Activated CD8-positive, alpha-beta memory T cell treated with anti-CD3 and anti-CD28 coated beads, Interleukin-2, amount 50 U/mL, for 1 hour (primary cell): ENCODE measurements around the gene SLC14A1.

Source experiments
- DNase-seq: peaks from one replicate; pipeline ENCODE4 v3.0.0-alpha.2; 2020; ENCODE audit errors: extremely low read depth

The SLC14A1 gene

DNA sequence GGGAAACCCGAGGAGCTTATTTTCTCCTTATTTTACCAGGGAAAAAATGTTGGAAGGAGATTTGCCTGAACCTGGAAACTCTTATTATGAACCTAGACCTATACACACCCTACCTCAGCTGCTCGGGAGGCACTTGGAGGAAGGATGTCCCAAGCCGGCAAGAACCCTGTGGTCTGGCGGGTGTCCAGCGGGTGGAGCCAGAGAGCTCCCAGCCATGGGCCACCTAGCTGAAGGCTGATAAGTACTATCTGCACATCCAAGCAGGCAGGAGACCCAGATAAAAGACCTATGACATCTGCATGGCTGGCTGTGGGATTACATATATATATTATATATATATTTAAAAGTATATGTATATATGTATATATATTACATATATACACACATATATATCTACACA is 1.1 kb upstream of the SLC14A1 start:
- DNase-seq = peak; percentile 11

DNA sequence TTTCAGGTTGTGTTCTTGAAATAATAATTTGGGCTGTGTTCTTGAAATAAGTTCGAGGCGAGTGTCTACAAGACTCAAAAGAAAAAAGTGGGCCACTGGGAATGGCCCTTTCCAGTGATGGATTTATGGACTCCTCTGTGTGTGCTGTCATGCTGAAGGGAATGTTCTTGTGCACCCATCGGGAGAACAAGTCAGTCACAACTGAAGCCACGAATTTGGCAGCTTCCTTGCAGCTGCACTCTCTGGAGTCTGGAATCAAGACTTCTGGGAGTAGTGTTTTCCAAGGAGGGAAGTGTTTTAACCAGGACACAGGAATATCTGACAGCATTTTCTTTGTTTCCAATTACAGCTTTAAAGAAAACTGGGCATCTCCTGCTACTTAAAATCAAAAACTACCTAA is 620 bp downstream of the SLC14A1 start:
- DNase-seq = no peak

DNA sequence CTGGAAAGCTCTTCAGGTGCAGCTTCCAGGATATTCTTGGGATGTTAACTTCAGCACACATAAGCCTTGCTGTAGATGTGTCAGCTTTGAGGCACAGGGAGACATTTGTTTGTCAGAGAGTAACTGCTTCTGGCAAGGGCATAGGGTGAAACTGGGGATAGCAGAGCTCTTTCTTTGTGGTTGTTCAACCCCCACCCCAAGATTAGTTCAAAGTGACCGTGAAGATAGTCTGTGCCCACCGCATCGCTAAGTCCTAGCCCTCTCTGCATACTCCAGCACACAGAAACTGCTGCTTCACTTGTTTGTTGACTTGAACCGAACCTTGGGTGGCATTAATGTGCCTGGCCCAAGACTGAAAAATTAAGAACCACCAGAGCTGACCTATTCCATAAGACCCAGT is 1.4 kb downstream of the SLC14A1 start:
- DNase-seq = no peak

DNA sequence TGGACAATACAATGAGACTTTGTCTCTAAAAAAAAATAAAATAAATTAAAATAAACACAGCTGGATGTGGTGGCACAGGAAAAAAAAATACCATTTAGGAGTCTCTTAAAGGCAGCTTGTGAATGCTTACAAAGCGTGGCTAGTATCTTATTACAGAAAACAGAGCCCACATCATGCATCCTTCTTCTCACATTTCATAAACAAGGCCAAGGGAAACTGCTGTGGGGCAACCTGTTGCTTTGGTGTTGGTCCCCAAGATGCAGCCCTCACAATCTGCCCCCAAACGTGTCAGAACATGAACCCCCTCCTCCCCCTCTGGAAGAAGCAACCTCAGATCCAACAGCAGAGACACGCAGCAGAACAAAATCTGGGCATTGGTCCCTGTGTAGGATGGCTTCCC is 2.6 kb downstream of the SLC14A1 start:
- DNase-seq = no peak

DNA sequence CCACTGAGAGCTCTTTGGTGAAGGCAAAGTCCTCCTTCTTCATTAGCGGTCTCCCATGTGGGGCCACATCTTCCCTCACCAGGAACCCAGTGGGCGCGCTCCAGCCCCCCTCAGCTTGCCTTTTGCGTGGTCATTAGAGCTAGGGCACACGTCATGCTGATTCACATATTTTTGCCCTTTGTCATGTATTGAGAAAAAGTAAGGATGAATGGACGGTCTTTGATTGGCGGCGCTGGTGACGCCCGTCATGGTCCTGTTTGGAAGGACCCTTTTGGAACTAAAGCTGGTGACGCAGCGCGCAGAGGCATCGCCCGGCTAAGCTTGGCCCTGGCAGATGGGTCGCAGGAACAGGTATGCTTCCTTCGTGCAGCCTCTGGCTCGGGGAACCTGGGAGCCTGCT is 3.1 kb downstream of the SLC14A1 start:
- DNase-seq = no peak

DNA sequence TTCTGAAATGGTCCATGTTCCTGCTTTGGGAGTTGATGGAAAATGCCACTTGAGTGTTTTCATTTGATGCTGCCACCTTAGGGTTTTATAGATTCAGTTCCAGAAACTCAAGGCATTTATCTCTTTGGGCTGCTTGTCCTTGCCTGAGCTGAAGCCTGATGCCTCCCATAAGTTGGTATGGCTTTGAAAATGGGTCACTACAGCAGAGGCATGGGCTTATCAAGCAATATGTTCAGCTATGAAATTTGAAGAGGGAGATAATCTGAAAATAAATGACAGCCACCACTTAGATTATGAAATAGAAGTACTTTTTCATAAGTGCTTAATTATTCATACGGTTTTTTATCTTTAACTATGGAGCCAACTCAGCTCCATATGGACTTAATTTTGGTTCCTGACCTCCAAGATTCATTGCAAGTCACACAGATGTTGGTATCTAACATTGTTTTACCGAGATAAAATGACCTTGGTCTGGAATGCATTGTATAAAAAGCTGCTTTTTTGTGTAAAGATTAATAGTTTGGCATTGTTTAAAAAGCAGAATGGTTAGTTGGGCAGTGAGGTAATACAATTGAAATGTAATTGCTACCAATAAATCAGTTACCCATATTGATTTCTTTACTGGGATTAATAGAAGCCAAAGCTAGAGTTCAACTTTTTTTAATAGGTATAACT is 4.5 kb downstream of the SLC14A1 start:
- DNase-seq = no peak

DNA sequence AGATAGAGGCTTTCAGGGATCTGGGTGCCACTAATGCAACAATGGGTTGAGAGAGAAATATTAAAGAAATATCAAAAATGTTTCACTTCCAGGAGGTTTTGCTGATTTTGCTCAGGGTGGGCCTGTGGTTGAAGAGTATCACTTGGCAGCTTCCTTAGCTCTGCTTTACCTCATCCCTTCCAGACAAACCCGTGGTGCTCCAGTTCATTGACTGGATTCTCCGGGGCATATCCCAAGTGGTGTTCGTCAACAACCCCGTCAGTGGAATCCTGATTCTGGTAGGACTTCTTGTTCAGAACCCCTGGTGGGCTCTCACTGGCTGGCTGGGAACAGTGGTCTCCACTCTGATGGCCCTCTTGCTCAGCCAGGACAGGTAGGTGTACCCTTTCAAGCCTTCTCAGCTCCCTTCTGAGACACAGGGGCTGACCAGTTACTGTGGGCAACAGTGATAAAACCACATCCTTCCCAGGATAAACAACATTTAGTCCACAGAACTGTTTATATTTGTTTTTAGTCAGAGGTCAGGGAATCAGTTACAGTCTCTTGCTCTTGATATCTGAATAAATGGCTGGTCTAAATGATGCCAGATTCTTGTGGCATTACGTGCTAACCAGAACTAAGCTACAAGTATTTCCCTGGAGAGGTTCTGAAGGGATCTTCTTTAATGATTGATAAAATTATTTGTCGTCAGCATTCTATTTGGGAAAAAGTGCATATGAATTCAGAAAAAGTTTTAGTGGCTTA is 7.0 kb downstream of the SLC14A1 start:
- no peak for DNase-seq

DNA sequence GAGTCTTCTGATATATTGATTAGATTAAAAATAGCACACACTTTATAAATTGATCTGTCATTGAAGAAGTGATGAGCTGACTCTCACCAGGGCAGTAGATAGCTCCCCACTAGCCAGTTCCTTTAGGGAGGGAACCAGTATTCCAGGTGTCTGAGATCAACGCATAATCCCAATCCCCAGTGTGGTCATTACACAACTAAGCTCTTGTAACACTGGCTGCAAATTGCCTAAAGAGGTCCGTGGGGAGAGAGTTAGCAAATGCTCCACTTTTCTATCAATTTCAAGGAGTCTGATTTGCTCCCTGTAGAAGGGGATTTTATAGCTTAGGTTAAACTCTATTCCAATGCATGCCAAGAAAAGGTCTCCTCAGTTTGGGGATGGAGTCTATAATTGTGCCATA is 7.7 kb downstream of the SLC14A1 start:
- no peak for DNase-seq

DNA sequence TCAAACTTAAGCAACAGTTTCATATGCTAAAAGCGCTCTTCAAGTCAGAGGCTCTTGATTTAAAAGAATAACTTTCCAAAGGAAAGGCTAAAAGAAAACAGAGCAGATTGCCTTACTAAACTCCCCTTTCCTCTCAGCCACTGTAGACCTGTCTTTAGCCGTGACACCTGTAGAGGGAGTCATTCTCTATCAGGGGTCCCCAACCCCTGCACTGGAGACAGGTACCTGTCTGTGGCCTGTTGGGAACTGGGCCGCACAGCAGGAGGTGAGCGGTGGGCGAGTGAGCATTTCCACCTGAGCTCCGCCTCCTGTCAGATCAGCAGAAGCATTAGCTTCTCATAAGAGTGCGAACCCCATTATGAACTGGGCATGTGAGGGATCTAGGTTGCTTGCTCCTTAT is 9.6 kb downstream of the SLC14A1 start:
- DNase-seq = no peak

DNA sequence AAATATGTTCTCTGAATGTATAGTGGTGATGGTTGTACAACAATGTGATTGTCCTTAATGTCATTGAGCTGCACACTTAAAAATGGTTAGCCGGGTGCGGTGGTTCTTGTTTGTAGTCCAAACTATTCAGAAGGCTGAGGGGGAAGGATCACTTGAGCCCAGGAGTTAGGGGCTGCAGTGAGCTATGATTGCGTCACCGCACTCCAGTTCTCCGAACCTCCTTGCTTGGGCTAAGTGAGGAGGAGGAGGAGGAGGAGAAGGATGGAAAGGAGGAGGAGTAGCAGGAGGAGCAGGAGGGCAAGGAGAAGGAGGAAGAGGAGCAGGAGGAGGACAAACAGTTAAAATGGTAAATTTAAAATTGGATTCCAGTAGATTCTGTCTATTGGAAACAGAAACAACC is 10.5 kb downstream of the SLC14A1 start:
- DNase-seq = no peak

DNA sequence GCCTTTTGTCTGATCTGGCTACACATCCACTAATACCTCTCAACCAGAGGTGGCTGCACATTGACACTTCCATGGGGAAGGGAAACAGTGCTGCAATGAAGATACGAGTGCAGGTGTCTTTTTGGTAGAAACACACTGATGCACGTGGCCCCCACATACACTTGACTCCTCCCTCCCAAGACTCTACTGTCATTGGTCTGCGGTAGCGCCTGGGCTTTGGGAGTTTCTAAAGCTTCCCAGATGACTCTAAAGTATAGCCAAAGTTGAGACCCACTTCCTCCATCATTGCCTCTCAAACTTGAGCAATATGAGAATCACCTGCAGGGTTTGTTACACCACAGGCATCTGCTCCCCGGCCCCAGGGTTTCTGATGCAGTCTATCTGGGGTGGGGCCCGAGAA is 11.0 kb downstream of the SLC14A1 start:
- DNase-seq = no peak

DNA sequence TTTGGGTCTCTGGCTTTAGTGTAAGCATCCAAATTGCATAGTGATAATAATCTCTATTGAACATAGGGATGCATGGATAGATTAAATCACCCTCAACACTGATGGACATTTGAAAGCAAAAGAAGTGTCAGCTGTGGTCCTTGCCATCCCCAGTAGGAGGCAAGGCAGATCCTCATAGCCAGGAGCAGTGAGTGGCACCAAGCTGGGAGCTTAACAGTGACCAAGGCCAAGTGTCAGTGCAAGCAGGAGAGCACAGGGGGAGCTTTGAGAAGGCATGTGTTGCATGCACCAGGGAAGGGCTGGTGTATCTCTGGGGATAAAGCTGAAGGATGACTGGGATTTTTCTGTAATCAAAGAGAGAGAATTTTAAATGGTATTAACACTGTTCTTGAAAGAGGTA is 14.7 kb downstream of the SLC14A1 start:
- no peak for DNase-seq

DNA sequence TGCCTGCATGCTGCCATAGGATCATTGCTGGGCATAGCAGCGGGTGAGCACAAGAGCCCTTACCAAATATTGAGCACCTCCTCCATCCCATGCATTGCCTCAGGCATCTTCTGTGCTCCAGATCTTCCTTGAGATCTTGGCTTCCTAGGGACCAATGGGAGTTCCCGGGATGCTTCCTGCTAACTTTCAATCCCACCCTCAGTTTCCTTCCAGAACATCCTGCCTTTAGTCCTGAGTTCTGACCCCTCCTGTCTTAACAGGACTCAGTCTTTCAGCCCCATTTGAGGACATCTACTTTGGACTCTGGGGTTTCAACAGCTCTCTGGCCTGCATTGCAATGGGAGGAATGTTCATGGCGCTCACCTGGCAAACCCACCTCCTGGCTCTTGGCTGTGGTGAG is 15.3 kb downstream of the SLC14A1 start:
- no peak for DNase-seq

DNA sequence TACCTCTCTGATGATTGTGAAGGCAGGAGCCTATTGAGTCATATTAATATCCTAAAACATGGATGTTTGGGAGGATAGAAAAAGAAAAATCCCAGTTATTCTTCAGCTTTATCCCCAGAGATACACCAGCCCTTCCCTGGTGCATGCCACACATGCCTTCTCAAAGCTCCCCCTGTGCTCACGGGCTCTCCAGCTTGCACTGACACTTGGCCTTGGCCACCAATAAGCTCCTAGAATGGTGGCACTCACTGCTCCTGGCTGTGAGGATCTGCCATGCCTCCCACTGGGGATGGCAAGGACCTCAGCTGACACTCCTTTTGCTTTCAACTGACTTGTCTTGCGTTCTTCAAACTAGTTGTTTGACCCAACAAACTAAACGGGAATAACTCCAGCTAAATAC is 15.9 kb downstream of the SLC14A1 start:
- no peak for DNase-seq

DNA sequence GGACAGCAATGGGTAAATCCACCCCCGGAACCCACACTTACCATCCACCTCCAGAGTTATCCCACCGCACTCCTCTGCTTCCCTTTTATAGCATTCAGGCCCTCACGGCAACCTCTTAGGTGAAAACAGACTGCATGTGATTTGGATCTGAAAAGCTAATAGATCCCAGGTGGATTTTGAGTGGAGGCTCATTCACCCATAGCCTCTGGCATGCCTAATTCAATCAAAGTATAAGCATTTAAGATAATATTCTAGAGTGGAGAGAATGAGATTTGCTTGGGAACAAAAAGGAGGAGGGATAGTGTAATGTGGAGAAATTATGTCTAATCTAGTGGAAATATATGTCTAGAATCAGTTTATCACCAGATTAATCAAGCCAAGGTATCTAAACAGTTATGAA is 17.1 kb downstream of the SLC14A1 start:
- DNase-seq = no peak

DNA sequence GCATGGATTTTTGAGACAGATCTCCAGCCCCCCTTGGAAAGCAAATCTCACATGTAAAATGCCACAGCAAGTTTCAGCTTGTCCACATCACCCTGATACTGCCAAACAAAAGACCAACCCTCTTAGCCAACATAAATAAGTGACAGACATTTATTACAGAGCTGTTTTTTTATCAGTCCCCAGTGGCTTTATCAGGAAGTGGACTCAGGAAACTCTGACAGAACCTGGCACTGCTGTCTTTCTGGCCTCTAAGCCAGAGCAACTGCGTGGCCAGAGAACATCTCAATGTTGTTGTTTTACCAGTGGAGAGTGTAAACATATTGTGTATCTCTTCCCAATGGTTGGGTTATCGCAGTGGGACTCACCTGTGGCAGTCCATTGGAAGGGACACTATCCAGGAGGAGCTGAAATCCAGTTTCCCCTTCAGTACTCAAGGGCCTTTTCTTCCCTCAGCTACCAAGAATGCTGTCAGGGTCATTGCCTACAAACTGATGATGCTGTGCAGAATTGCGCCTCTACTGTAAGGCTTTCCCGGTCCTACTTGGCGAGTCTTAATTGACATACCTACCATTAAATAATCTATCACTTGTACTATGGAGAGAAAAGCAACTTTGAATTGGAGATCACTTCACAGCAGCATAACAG is 22.0 kb downstream of the SLC14A1 start:
- no peak for DNase-seq

DNA sequence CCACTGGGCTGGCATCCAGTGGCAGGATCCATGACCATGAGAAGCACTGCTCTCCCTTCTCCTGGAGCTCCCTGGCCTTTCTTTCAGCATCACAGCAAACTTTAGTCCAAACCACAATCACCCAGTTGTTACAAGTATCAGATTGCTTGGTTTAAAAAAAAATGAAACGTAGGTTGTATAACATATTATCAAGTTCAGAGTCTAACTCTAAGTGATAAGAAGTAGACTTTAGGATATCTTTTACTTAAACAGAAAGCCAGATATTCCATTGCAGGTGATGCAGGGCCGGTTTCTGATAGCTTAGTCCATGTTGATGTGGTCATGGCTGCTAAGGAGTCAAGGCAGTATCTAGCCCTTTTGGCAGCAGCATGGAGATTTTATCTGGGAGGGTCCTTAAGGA is 24.5 kb downstream of the SLC14A1 start:
- DNase-seq = no peak

DNA sequence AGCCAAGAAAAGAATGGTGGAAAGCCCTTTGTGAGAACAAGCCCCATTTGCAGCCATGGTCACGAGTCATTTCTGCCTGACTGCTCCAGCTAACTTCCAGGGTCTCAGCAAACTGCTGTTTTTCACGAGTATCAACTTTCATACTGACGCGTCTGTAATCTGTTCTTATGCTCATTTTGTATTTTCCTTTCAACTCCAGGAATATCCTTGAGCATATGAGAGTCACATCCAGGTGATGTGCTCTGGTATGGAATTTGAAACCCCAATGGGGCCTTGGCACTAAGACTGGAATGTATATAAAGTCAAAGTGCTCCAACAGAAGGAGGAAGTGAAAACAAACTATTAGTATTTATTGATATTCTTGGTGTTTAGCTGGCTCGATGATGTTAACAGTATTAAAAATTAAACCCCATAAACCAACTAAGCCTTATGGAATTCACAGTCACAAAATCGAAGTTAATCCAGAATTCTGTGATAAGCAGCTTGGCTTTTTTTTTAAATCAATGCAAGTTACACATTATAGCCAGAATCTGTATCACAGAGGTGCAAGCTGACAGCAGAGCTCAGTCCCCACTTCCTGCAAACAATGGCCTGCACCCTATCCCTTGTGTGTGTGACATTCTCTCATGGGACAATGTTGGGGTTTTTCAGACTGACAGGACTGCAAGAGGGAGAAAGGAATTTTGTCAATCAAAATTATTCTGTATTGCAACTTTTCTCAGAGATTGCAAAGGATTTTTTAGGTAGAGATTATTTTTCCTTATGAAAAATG is 26.1 kb downstream of the SLC14A1 start:
- no peak for DNase-seq

DNA sequence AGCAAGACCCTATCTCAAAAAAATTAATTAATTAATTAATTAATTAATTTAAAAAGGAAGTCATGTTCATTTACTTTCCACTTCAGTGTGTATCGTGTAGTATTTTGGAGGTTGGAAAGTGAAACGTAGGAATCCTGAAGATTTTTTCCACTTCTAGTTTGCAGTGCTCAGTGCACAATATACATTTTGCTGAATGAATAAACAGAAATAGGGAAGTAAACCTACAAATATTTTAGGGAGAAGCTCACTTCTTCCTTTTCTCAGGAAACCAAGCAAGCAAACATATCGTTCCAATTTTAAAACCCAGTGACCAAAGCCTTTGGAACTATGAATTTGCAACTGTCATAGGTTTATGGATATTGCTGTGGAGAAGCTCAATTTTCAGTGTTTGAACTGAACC is 27.8 kb downstream of the SLC14A1 start:
- no peak for DNase-seq

DNA sequence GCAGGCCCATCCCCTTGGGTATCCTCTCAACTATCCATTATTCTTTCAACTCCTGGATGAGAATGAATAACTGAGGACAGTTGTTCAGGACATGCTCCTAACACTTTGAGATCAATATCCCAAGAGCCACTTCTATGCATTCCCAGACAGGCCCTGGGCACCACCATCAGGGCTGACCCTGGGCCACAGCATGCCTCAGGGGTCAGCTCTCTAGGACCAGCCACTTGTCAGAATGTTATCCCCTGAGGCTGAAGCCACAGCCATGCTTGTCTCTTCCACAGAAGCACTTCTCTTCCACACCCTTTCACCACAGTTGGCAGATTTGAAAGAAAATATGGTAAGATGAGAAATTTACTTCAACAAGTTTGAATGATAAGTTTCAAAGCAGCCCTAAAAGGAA is 28.7 kb downstream of the SLC14A1 start:
- DNase-seq = no peak

DNA sequence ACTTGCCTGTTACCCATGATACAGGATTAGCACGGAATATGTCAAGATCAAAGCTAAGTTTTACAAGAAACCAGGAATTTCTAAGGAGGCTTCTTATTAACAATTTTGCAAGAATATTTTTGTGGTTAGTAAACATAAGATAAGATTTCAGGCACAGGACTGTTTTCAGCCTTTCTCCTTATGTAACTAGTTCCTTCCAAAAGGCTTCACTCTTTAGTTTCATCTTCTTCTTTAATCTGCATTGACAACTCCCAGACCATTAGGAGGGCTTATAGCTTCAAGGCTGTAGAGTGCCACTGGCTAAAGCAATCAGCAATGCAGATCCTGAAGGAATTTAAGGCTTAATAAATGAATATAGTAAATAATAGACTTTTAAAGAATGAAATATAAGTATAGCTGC is 29.3 kb downstream of the SLC14A1 start:
- no peak for DNase-seq

DNA sequence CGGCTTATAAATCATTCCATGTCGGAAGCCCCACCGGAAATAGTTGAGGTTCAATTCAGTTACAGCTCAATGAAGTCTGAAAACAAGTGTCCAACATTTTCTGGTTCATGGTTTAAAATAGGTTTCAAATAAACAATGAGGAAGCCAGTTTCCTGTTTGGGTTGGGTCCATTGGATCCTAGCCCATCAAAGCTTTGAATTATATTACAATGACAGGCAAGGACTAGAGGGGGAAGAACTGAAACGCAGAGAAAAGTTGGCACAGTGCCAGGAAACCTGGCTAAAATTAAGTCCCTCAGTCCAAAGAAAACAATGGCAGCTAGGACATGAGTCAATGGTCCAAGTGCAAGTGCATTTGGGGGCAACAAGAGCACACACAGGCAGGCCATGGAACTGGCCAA is 32.0 kb downstream of the SLC14A1 start:
- no peak for DNase-seq

DNA sequence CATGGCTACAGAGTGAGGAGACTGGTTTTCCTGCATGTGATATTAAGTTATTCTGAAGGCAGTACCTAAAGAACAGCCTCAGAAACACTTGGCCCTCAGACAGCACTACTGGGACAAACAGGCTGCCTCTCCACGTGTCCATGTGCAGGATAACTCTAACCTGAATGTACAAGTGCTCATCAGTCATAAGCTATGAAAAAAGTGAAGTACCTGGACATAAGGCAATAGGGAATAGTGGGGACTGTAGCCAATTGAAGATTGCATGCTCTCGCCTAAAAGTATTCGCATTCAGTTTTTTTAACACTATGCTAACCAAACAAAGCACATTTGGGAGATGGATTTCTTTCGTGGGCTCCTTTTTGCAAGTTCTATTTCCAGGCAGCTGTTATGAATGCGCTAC is 33.0 kb downstream of the SLC14A1 start:
- no peak for DNase-seq
